Kidney (tissue), 14 donors: ENCODE data around the gene MAN1A1. TPM values are rescaled to one million over a fixed set of nuclear protein-coding genes. Genes with fewer than 3 reads are reported as not detected.
"Not testable (repeated sequence)": the region's sequence is repeated elsewhere in the genome, so short reads cannot be mapped to it uniquely, and the experiment has no call there.

Source experiments
- DNase-seq, 5 donors: peaks; one replicate each; pipeline ENCODE4 v3.0.0-alpha.2; 2013 to 2020
- FAIRE-seq: peaks from 2 replicates; lab custom pipeline; 2012; peaks lifted over from hg19 to GRCh38; lab: Jason Lieb, UNC
- H3K27ac ChIP-seq, 2 donors: one replicate each; pipeline ENCODE4 v1.7.0; 2013; ENCODE audit warnings: low read depth in 2 of 2, low read length in 2 of 2, inconsistent platforms in 1 of 2
- H3K27me3 ChIP-seq: one replicate; pipeline ENCODE4 v1.7.1; 2013; ENCODE audit warnings: low read length, inconsistent platforms; ENCODE audit not compliant: control insufficient read depth, insufficient read depth
- H3K36me3 ChIP-seq, 3 donors: one replicate each; pipeline versions ENCODE4 v1.7.0 to v1.7.1; 2013; ENCODE audit warnings: low read length in 3 of 3, control low read depth in 1 of 3, inconsistent platforms in 1 of 3; ENCODE audit not compliant: insufficient read depth in 3 of 3, control insufficient read depth in 2 of 3
- H3K4me1 ChIP-seq, 3 donors: one replicate each; pipeline versions ENCODE4 v1.7.0 to v1.7.1; 2013; ENCODE audit warnings: low read length in 3 of 3, inconsistent platforms in 1 of 3, low read depth in 1 of 3; ENCODE audit not compliant: control insufficient read depth in 2 of 3, insufficient read depth in 2 of 3
- H3K4me3 ChIP-seq, 3 donors: one replicate each; pipeline versions ENCODE4 v1.7.0 to v1.8.1; 2013; ENCODE audit warnings: low read length in 3 of 3, control low read depth in 1 of 3, inconsistent platforms in 1 of 3
- H3K9ac ChIP-seq, 3 donors: one replicate each; pipeline versions ENCODE4 v1.7.0 to v1.7.1; 2013; ENCODE audit warnings: low read length in 3 of 3, control low read depth in 1 of 3, inconsistent platforms in 1 of 3
- H3K9me3 ChIP-seq, 3 donors: one replicate each; pipeline versions ENCODE4 v1.7.0 to v1.7.1; 2013; ENCODE audit warnings: low read length in 3 of 3, control low read depth in 1 of 3, inconsistent platforms in 1 of 3; ENCODE audit not compliant: control insufficient read depth in 2 of 3, insufficient read depth in 1 of 3
- intact Hi-C: fragments of 100-400 bp; cut with DNase I; formaldehyde crosslinking; loops from one replicate; pipeline ENCODE4 v1.11.1; 2022
- polyA plus RNA-seq: library from polyadenylated mRNA; stranded (reverse); fragments of 350-450 nt; fragmentation: Illumina TruSeq; extraction: RNeasy Lipid Tissue Mini Kit (QIAGEN cat#74804); gene quantifications from one replicate; pipeline ENCODE4 v1.2.3, GENCODE V29; 2014; ENCODE audit warnings: low read depth, low replicate concordance; ENCODE audit not compliant: insufficient read depth
- total RNA-seq: library from RNA; stranded (reverse); fragmentation: NEBNext Ultra II Directional; extraction: Animal tissue kit (Norgen Biotek cat#: 25700); gene quantifications from one replicate; pipeline ENCODE4 v1.2.1, GENCODE V29; 2021
- TF ChIP-seq, protein P1 (sequence below): IDR thresholded peaks from 3 replicates; pipeline ENCODE4 v1.5.1; 2012; ENCODE audit warnings: mild to moderate bottlenecking, moderate library complexity, borderline replicate concordance; ENCODE audit not compliant: insufficient read depth; ENCODE audit errors: extremely low read depth
- donor health status: control.
- donor health status: control.
- donor health status: control.
- donor health status: control.
- donor health status: control.
- donor health status: DM: yes; HTN: yes; CAD: no.
- donor health status: Normal renal cell carcinoma (clear cell type).

MAN1A1 gene
- total and polyA plus RNA-seq, 2 donors from 2014 or later: 30.4 to 68.5 TPM

GRCh38 chr6:119385994-119386393 lies 36.4 kb upstream of the MAN1A1 start:
- intact Hi-C loops: no loop called here
- Histone ChIP-seq H3K27ac (no peak overlapping the region), H3K36me3 (no peaks in the 10 kb centered on the region), H3K4me1 (no peaks in the 10 kb centered on the region), H3K9ac (no peak overlapping the region), H3K27me3 (no peaks in the 10 kb centered on the region), H3K9me3 (no peaks in the 10 kb centered on the region), H3K4me3 (no peak overlapping the region)
- DNase-seq: no peak
- no peak for FAIRE-seq
- TF ChIP-seq, protein P1, sequence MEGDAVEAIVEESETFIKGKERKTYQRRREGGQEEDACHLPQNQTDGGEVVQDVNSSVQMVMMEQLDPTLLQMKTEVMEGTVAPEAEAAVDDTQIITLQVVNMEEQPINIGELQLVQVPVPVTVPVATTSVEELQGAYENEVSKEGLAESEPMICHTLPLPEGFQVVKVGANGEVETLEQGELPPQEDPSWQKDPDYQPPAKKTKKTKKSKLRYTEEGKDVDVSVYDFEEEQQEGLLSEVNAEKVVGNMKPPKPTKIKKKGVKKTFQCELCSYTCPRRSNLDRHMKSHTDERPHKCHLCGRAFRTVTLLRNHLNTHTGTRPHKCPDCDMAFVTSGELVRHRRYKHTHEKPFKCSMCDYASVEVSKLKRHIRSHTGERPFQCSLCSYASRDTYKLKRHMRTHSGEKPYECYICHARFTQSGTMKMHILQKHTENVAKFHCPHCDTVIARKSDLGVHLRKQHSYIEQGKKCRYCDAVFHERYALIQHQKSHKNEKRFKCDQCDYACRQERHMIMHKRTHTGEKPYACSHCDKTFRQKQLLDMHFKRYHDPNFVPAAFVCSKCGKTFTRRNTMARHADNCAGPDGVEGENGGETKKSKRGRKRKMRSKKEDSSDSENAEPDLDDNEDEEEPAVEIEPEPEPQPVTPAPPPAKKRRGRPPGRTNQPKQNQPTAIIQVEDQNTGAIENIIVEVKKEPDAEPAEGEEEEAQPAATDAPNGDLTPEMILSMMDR: no peak

- intact Hi-C loops: no loop called here
These were observed 34.9 kb upstream of the MAN1A1 start for GRCh38 chr6:119384444-119384843.

GRCh38 chr6:119379809-119380208 lies 30.2 kb upstream of the MAN1A1 start:
- Histone ChIP-seq H3K4me1 (no peaks in the 10 kb centered on the region), H3K27ac (no peak overlapping the region), H3K36me3 (no peaks in the 10 kb centered on the region), H3K9me3 (peaks cover 0 to 3% (median 0%) of the 10 kb centered on the region in 3 donors), H3K27me3 (no peaks in the 10 kb centered on the region), H3K9ac (no peak overlapping the region), H3K4me3 (no peak overlapping the region)
- intact Hi-C loops: no loop called here
- no peak for DNase-seq
- no peak for FAIRE-seq
- TF ChIP-seq, protein P1: no peak

More at GRCh38 chr6:119384444-119384843, 34.9 kb upstream of the MAN1A1 start:
- no peaks in the 10 kb centered on the region for H3K27me3 ChIP-seq
- peaks cover 0 to 3% (median 0%) of the 10 kb centered on the region in 3 donors for H3K9me3 ChIP-seq
- DNase-seq (no peak), FAIRE-seq (no peak)
- H3K27ac ChIP-seq: no peak overlapping the region
- no peaks in the 10 kb centered on the region for H3K36me3 ChIP-seq
- no peak overlapping the region for H3K9ac ChIP-seq
- H3K4me3 ChIP-seq: no peak overlapping the region
- TF ChIP-seq, protein P1: no peak
- H3K4me1 ChIP-seq: no peaks in the 10 kb centered on the region

DNA sequence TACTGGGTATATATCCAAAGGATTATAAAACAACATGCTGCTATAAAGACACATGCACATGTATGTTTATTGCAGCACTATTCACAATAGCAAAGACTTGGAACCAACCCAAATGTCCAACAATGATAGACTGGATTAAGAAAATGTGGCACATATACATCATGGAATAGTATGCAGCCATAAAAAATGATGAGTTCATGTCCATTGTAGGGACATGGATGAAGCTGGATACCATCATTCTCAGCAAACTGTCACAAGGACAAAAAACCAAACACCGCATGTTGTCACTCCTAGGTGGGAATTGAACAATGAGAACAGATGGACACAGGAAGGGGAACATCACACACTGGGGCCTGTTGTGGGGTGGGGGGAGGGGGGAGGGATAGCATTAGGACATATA lies 27.5 kb upstream of the MAN1A1 start:
- FAIRE-seq, H3K4me1 ChIP-seq, DNase-seq, H3K9me3 ChIP-seq, H3K27me3 ChIP-seq, H3K27ac ChIP-seq, H3K36me3 ChIP-seq, H3K9ac ChIP-seq, intact Hi-C loops, H3K4me3 ChIP-seq: not testable (repeated sequence)
